HFFc6 (cell line): Measurements from ENCODE around the gene TMEM182. TPM values are rescaled to one million over a fixed set of nuclear protein-coding genes. Genes with fewer than 3 reads are reported as not detected.

Experiments used
- DNase-seq: peaks from one replicate; pipeline ENCODE4 v3.0.0-alpha.2; 2018
- H3K27ac Mint-ChIP-seq: 2 replicates; pipeline ENCODE4 v1.8.0; 2020; ENCODE audit warnings: mild to moderate bottlenecking, mixed read lengths
- H3K27me3 Mint-ChIP-seq: 2 replicates; pipeline ENCODE4 v1.8.0; 2021; ENCODE audit warnings: mild to moderate bottlenecking, moderate library complexity, mixed read lengths; ENCODE audit not compliant: insufficient read depth
- H3K36me3 Mint-ChIP-seq: 2 replicates; pipeline ENCODE4 v1.8.0; 2021; ENCODE audit warnings: low read depth, mixed read lengths
- H3K4me1 Mint-ChIP-seq: 2 replicates; pipeline ENCODE4 v1.8.0; 2020; ENCODE audit warnings: low read depth, mixed read lengths
- H3K4me3 Mint-ChIP-seq: 2 replicates; pipeline ENCODE4 v1.8.0; 2020; ENCODE audit warnings: mild to moderate bottlenecking, moderate library complexity, mixed read lengths
- H3K9me3 Mint-ChIP-seq: 2 replicates; pipeline ENCODE4 v1.8.0; 2020; ENCODE audit warnings: mild to moderate bottlenecking, mixed read lengths
- total RNA-seq, 6 experiments: library from RNA; stranded (reverse); fragmentation: NEBNext Ultra II Directional; extraction: Animal tissue kit (Norgen Biotek cat#: 25700); gene quantifications; 2 replicates in 1 of 6; 3 replicates in 5 of 6; pipeline ENCODE4 v1.2.3, GENCODE V29; 2021
- TF ChIP-seq, protein P1 (sequence below): fragments of 200-600 bp; sonication (generic); IDR thresholded peaks from 2 replicates; pipeline ENCODE4 v1.5.0; 2021; ENCODE audit warnings: antibody characterized with exemption, mild to moderate bottlenecking

Gene TMEM182
- total RNA-seq, 6 experiments from 2014 or later = 2.0 to 4.2 (median 2.5) TPM

DNA sequence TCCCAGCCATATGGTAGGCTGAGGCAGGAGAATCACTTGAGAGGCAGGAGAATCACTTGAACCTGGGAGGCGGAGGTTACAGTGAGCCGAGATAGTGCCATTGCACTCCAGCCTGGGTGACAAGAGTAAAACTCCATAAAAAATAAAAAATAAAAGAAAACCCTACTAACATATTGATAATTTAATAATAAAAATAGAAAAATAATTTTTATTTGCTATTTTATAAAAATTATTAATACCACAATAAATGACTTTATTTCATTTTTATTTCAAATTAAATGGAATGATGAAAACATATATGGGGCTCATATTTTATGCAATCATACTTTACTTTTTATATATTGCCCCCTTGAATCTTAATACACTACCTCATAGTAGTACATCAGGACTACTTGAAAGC is 20.4 kb downstream of the TMEM182 start:
- Mint-ChIP-seq H3K9me3 (no peaks in the 10 kb centered on the region), H3K36me3 (no peaks in the 10 kb centered on the region), H3K4me3 (no peak overlapping the region), H3K27me3 (no peaks in the 10 kb centered on the region; the same call in 1 of the 2 replicates), H3K4me1 (no peaks in the 10 kb centered on the region), H3K27ac (no peak overlapping the region)
- TF ChIP-seq, protein P1, sequence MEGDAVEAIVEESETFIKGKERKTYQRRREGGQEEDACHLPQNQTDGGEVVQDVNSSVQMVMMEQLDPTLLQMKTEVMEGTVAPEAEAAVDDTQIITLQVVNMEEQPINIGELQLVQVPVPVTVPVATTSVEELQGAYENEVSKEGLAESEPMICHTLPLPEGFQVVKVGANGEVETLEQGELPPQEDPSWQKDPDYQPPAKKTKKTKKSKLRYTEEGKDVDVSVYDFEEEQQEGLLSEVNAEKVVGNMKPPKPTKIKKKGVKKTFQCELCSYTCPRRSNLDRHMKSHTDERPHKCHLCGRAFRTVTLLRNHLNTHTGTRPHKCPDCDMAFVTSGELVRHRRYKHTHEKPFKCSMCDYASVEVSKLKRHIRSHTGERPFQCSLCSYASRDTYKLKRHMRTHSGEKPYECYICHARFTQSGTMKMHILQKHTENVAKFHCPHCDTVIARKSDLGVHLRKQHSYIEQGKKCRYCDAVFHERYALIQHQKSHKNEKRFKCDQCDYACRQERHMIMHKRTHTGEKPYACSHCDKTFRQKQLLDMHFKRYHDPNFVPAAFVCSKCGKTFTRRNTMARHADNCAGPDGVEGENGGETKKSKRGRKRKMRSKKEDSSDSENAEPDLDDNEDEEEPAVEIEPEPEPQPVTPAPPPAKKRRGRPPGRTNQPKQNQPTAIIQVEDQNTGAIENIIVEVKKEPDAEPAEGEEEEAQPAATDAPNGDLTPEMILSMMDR = no peak
- DNase-seq = no peak

DNA sequence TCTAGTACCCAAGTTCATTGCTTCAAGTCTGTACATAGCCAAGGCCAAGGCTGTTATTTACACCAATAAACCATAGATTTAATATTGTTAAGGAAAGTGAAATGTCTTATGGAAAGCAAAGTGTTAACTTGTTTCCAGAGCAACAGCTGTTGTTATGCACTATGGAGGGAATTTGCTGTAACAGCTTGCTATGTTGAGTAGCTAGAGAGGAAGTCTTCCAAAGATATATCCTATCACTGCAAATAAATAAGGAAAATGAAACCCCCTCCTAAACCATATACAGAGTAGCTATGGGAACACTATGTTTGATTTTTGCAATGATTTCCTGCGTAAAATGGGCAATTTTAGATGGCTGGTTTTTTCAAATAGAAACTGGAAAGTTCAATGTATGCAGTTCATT is 21.1 kb downstream of the TMEM182 start:
- H3K36me3 Mint-ChIP-seq = no peaks in the 10 kb centered on the region
- H3K4me3 Mint-ChIP-seq = no peak overlapping the region
- H3K9me3 Mint-ChIP-seq = no peaks in the 10 kb centered on the region
- H3K27ac Mint-ChIP-seq = no peak overlapping the region
- H3K27me3 Mint-ChIP-seq = no peaks in the 10 kb centered on the region; the same call in 1 of the 2 replicates
- no peaks in the 10 kb centered on the region for H3K4me1 Mint-ChIP-seq
- no peak for DNase-seq
- TF ChIP-seq, protein P1 = no peak

- Mint-ChIP-seq H3K27ac (no peak overlapping the region), H3K4me3 (no peak overlapping the region), H3K27me3 (peaks cover 2% of the 10 kb centered on the region), H3K4me1 (no peaks in the 10 kb centered on the region), H3K36me3 (no peaks in the 10 kb centered on the region), H3K9me3 (no peaks in the 10 kb centered on the region)
- no peak for DNase-seq
- TF ChIP-seq, protein P1 = no peak
Measured at GRCh38 chr2:102783506-102784183, 21.8 kb downstream of the TMEM182 start.

DNA sequence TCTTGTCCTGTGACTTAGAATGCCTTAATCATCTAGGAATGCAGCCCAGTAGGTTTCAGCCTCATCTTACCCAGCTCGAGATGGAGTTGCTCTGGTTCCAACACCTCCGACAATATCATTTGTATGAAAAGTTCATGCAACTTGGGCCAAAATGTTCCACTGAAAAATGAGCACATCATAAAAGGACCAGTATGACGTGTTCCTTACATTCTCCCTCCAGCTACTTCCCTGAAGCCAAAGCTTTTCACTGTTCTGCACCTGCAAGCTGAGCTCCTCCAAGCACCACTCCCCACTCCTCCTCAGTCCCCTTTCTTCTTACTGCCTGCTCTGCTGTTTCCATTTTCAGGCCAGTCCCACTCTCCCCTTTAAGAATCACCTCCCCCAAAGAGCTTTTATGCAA is 23.1 kb downstream of the TMEM182 start:
- H3K4me1 Mint-ChIP-seq = no peaks in the 10 kb centered on the region
- no peaks in the 10 kb centered on the region for H3K9me3 Mint-ChIP-seq
- TF ChIP-seq, protein P1 = no peak
- no peak overlapping the region for H3K27ac Mint-ChIP-seq
- DNase-seq = no peak
- H3K36me3 Mint-ChIP-seq = no peaks in the 10 kb centered on the region
- H3K4me3 Mint-ChIP-seq = no peak overlapping the region
- H3K27me3 Mint-ChIP-seq = peaks cover 2% of the 10 kb centered on the region

GRCh38 chr2:102788216-102788884 is 26.5 kb downstream of the TMEM182 start:
- Mint-ChIP-seq H3K4me1 (no peaks in the 10 kb centered on the region), H3K27ac (no peak overlapping the region), H3K9me3 (no peaks in the 10 kb centered on the region), H3K4me3 (no peak overlapping the region), H3K27me3 (peaks cover 2% of the 10 kb centered on the region; the same call in 1 of the 2 replicates), H3K36me3 (no peaks in the 10 kb centered on the region)
- DNase-seq = no peak
- TF ChIP-seq, protein P1 = no peak
